Measurements from ENCODE around the gene ATP9B. TPM values are rescaled to one million over a fixed set of nuclear protein-coding genes. Genes with fewer than 3 reads are reported as not detected.

Gene ATP9B
- polyA plus RNA-seq, 1 of the 3 experiments (the other 2 are of a cell fraction): 11.2 TPM

GRCh38 chr18:79105455-79105854 lies 36.3 kb downstream of the ATP9B start:
- H3K9me2 ChIP-seq: no peaks in the 10 kb centered on the region
- no peaks in the 10 kb centered on the region for H4K20me1 ChIP-seq (ENCODE audit: insufficient read depth)
- H3K27ac ChIP-seq (ENCODE audit: low read depth in 2 of 2, low read length in 1 of 2): no peak overlapping the region
- no peaks in the 10 kb centered on the region for H3F3A ChIP-seq (replicated peaks; ENCODE audit: insufficient read depth)
- H3K36me3 ChIP-seq (replicated peaks in 1 of 2; ENCODE audit: control insufficient read depth in 1 of 2, insufficient read depth in 2 of 2, low read length in 1 of 2): peaks cover 4 to 5% of the 10 kb centered on the region in 2 experiments
- no peak overlapping the region for H3K9ac ChIP-seq
- ChIA-PET POLR2A (no interaction called here), CTCF (no interaction called here)
- no peak for DNase-seq
- no peak overlapping the region for H3K4me3 ChIP-seq (ENCODE audit: low read depth in 2 of 2, low read length in 1 of 2)
- no peaks in the 10 kb centered on the region for H3K4me1 ChIP-seq (ENCODE audit: control insufficient read depth in 1 of 2, insufficient read depth in 2 of 2, low read depth in 1 of 2, low read length in 1 of 2)
- peaks cover 15% of the 10 kb centered on the region for H3K79me2 ChIP-seq (ENCODE audit: insufficient read depth)
- no peak overlapping the region for H3K4me2 ChIP-seq
- WGBS (ENCODE audit: low lambda C conversion rate): 95% methylated on average over 6 of the region's 6 CpGs
- no peaks in the 10 kb centered on the region for H3K9me3 ChIP-seq
- TF ChIP-seq TAF1 (IDR thresholded peaks at IDR 0.05; ENCODE audit: borderline replicate concordance, low read depth, low read length) (no peak), TEAD4 (IDR thresholded peaks at IDR 0.05; ENCODE audit: borderline replicate concordance, insufficient read depth) (no peak), GATA2 (CRISPR knock-in tag; IDR thresholded peaks at IDR 0.05) (no peak), IRF3 (IDR thresholded peaks at IDR 0.05; ENCODE audit: low read depth, low read length) (no peak), FOXJ3 (CRISPR knock-in tag; IDR thresholded peaks at IDR 0.05) (no peak), RXRA (IDR thresholded peaks at IDR 0.05; ENCODE audit: borderline replicate concordance, low read depth) (no peak), TCF12 (IDR thresholded peaks at IDR 0.05) (no peak), EZH2phosphoT487 (IDR thresholded peaks at IDR 0.05; ENCODE audit: borderline replicate concordance, low read depth) (no peak), POLR2AphosphoS5 (IDR thresholded peaks at IDR 0.05; ENCODE audit: low read depth, low read length) (no peak), RCOR1 (IDR thresholded peaks at IDR 0.05; ENCODE audit: low read length) (no peak)
- H2AFZ ChIP-seq (ENCODE audit: low read depth): no peak overlapping the region
- H3K27me3 ChIP-seq (ENCODE audit: insufficient read depth): no peaks in the 10 kb centered on the region

- Histone ChIP-seq H4K20me1 (ENCODE audit: insufficient read depth) (no peaks in the 10 kb centered on the region), H3K4me3 (ENCODE audit: low read depth in 2 of 2, low read length in 1 of 2) (no peak overlapping the region), H2AFZ (ENCODE audit: low read depth) (no peak overlapping the region), H3K9me2 (no peaks in the 10 kb centered on the region), H3F3A (replicated peaks; ENCODE audit: insufficient read depth) (no peaks in the 10 kb centered on the region), H3K27ac (ENCODE audit: low read depth in 2 of 2, low read length in 1 of 2) (no peak overlapping the region), H3K36me3 (replicated peaks in 1 of 2; ENCODE audit: control insufficient read depth in 1 of 2, insufficient read depth in 2 of 2, low read length in 1 of 2) (peaks cover 5% of the 10 kb centered on the region in 2 experiments), H3K27me3 (ENCODE audit: insufficient read depth) (no peaks in the 10 kb centered on the region), H3K9ac (no peak overlapping the region), H3K79me2 (ENCODE audit: insufficient read depth) (peaks cover 15% of the 10 kb centered on the region), H3K4me2 (no peak overlapping the region), H3K9me3 (no peaks in the 10 kb centered on the region), H3K4me1 (ENCODE audit: control insufficient read depth in 1 of 2, insufficient read depth in 2 of 2, low read depth in 1 of 2, low read length in 1 of 2) (no peaks in the 10 kb centered on the region; a peak in 1 of 4 replicates)
- CTCF ChIA-PET: no interaction called here
- no peak for DNase-seq
- 92% methylated on average over 5 of the region's 5 CpGs for WGBS (ENCODE audit: low lambda C conversion rate)
- POLR2A ChIA-PET: no interaction called here
- TF ChIP-seq FOXM1 (IDR thresholded peaks at IDR 0.05; ENCODE audit: low read depth): no peak
- TF ChIP-seq GATA2 (CRISPR knock-in tag; IDR thresholded peaks at IDR 0.05): no peak
- TF ChIP-seq CHD2 (IDR thresholded peaks at IDR 0.05; ENCODE audit: low read length, partially characterized antibody): no peak
- no peak for TF ChIP-seq GABPA (IDR thresholded peaks at IDR 0.05; ENCODE audit: low read depth)
- no peak for TF ChIP-seq NFIC (IDR thresholded peaks at IDR 0.05; ENCODE audit: borderline replicate concordance)
- TF ChIP-seq SIN3A (IDR thresholded peaks at IDR 0.05; ENCODE audit: borderline replicate concordance, low read depth, low read length): no peak
- no peak for TF ChIP-seq ELF1 (IDR thresholded peaks at IDR 0.05)
- TF ChIP-seq USF2 (IDR thresholded peaks at IDR 0.05; ENCODE audit: borderline replicate concordance, low read depth, low read length): no peak
- no peak for TF ChIP-seq RXRA (IDR thresholded peaks at IDR 0.05; ENCODE audit: borderline replicate concordance, low read depth)
- no peak for TF ChIP-seq FOXJ3 (CRISPR knock-in tag; IDR thresholded peaks at IDR 0.05)
Observed at GRCh38 chr18:79106084-79106483, 36.9 kb downstream of the ATP9B start.
